Heart right ventricle (tissue), 16 donors: ENCODE results near the gene USP38. TPM values are rescaled to one million over a fixed set of nuclear protein-coding genes. Genes with fewer than 3 reads are reported as not detected.

ENCODE experiments used
- ATAC-seq, 8 donors: fragments of 200-7000 bp; cut with Tn5 transposase; one replicate each; pipeline ENCODE4 v1.9.1; 2020; ENCODE audit warnings: mild to moderate bottlenecking in 8 of 8, moderate library complexity in 8 of 8, moderate number of reproducible peaks in 1 of 8
- DNase-seq, 2 donors: peaks; one replicate each; pipeline ENCODE4 v3.0.0-alpha.2; 2020
- H3K27ac ChIP-seq, 10 donors: fragments of 200-600 bp; sonication (generic) in 2 of 10; one replicate each; pipeline versions ENCODE4 v1.5.0 to v1.8.0; 2020 to 2022; ENCODE audit warnings: mild to moderate bottlenecking in 3 of 10
- H3K27me3 ChIP-seq, 7 donors: fragments of 200-600 bp; one replicate each; pipeline ENCODE4 v1.8.0; 2021 to 2022; ENCODE audit warnings: mild to moderate bottlenecking in 2 of 7
- H3K36me3 ChIP-seq, 9 donors: fragments of 200-600 bp; sonication (generic) in 1 of 9; one replicate each; pipeline versions ENCODE4 v1.5.0 to v1.8.0; 2020 to 2022; ENCODE audit warnings: mild to moderate bottlenecking in 2 of 9
- H3K4me1 ChIP-seq, 9 donors: fragments of 200-600 bp; sonication (generic) in 1 of 9; one replicate each; pipeline versions ENCODE4 v1.5.0 to v1.8.0; 2020 to 2022; ENCODE audit warnings: mild to moderate bottlenecking in 4 of 9
- H3K4me3 ChIP-seq, 10 donors: fragments of 200-600 bp; sonication (generic) in 2 of 10; one replicate each; pipeline versions ENCODE4 v1.5.0 to v1.8.0; 2020 to 2022; ENCODE audit warnings: mild to moderate bottlenecking in 7 of 10, moderate library complexity in 2 of 10
- H3K9me3 ChIP-seq, 11 donors: fragments of 200-600 bp in 10 of 11; sonication (generic) in 2 of 11; one replicate each; pipeline versions ENCODE4 v1.5.0 to v1.8.0; 2013 to 2022; ENCODE audit warnings: mild to moderate bottlenecking in 2 of 11, control low read depth in 1 of 11, moderate library complexity in 1 of 11
- WGBS, 2 donors: extraction: QIAGEN DNeasy Blood & Tissue Kit; methylation state at CpG; one replicate each; pipeline ENCODE4 v1.1.7; 2013; ENCODE audit warnings: inconsistent platforms in 1 of 2; 5-methylcytosine and 5-hydroxymethylcytosine counted together
- intact Hi-C, 10 donors: fragments of 100-400 bp; cut with DNase I; formaldehyde crosslinking; loops; one replicate each; pipeline versions ENCODE4 v1.11.1 to v1.14.2; 2022
- polyA plus RNA-seq, 2 donors: library from polyadenylated mRNA; stranded (reverse); fragments of 200-250 nt; gene quantifications; one replicate each; pipeline ENCODE4 v1.2.3, GENCODE V29; 2013
- total RNA-seq, 10 donors: library from RNA; stranded (reverse); fragmentation: NEBNext Ultra II Directional in 3 of 10; extraction: Animal tissue kit (Norgen Biotek cat#: 25700) in 3 of 10; gene quantifications; one replicate each; pipeline versions ENCODE4 v1.2.1 to v1.2.4, GENCODE V29; 2021 to 2023
- TF ChIP-seq, protein P1 (sequence below), 9 donors: fragments of 200-600 bp; sonication (generic) in 2 of 9; IDR thresholded peaks; one replicate each; pipeline versions ENCODE4 v1.5.0 to v1.8.0; 2021 to 2022; ENCODE audit warnings: antibody characterized with exemption in 9 of 9, mild to moderate bottlenecking in 5 of 9, moderate library complexity in 1 of 9
- donor health status: Arrhythmogenic right ventricular cardiomyopathy.
- donor health status: ischemic (EF 13 %, LVEDD 7.1; RV severe dilation, severe dysfunction).
- donor health status: healthy with polysubstance abuse.
- donor health status: DM: no; HTN: yes; CAD: no.
- donor health status: DM: no; HTN: no; CAD: no.
- donor health status: ischemic (EF 25% LVEDD 6.9; RV normal size, moderate dysfunction).
- donor health status: ischemic (EF 25% LVEDD 5.7; RV mildly dilated, moderate dysfunction).
- donor health status: healthy.
- donor health status: DM: yes; HTN: yes; CAD: no.
- donor health status: Ischemic cardiomyopathy.
- donor health status: ischemic (EF 35%, LVEDD 5.7; RV mildly dilated, moderate dysfunction).
- donor health status: nonischemic (EF 11% LVEDD 7.7; RV severe dilation, severe dysfunction).
- donor health status: DM: yes; HTN: yes; CAD: no.
- donor health status: PGD.
- donor health status: ischemic (EF 29% LVEDD 5.4; RV normal size, mild dysfunction).
- donor health status: nonischemic (EF 23%, LVEDD 6.1; RV moderate dilation, normal function).

The USP38 gene
- total and polyA plus RNA-seq, 12 donors: 3.1 to 24.2 (median 20.1) TPM

DNA sequence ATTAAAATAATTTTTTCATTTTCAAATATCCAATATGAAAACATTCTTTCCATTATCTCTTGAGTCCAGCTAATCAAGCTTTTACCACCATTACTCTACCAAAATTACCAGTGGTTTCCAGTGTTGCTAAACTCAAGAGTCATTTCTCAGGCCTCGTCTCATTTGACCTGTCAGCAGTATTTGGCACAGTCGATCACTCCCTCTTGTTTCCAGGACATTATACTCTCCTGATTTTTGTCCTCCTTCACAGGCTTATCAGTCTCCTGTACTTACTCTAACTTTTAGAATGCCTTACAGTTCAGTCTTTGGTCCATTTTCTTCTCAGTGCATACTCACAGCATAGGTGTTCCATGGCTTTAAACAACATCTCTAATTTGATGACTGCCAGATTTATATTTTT lies 11.6 kb downstream of the USP38 start:
- 51 to 68% methylated on average over 2 of the region's 2 CpGs for WGBS, 2 donors
- intact Hi-C loops: no loop called here
- H3K4me3 ChIP-seq: no peak overlapping the region
- ATAC-seq (peak in 5 of 8 donors; percentile 28 to 75 (median 50)), DNase-seq (no peak)
- TF ChIP-seq, protein P1, sequence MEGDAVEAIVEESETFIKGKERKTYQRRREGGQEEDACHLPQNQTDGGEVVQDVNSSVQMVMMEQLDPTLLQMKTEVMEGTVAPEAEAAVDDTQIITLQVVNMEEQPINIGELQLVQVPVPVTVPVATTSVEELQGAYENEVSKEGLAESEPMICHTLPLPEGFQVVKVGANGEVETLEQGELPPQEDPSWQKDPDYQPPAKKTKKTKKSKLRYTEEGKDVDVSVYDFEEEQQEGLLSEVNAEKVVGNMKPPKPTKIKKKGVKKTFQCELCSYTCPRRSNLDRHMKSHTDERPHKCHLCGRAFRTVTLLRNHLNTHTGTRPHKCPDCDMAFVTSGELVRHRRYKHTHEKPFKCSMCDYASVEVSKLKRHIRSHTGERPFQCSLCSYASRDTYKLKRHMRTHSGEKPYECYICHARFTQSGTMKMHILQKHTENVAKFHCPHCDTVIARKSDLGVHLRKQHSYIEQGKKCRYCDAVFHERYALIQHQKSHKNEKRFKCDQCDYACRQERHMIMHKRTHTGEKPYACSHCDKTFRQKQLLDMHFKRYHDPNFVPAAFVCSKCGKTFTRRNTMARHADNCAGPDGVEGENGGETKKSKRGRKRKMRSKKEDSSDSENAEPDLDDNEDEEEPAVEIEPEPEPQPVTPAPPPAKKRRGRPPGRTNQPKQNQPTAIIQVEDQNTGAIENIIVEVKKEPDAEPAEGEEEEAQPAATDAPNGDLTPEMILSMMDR (IDR thresholded peaks at IDR 0.05): no peak
- no peaks in the 10 kb centered on the region for H3K9me3 ChIP-seq
- peaks cover 0 to 33% (median 6%) of the 10 kb centered on the region in 9 donors for H3K4me1 ChIP-seq
- no peaks in the 10 kb centered on the region for H3K27me3 ChIP-seq
- peaks cover 0 to 100% (median 33%) of the 10 kb centered on the region in 9 donors for H3K36me3 ChIP-seq
- H3K27ac ChIP-seq: peak overlapping the region in 1 of 10 donors; percentile 7

DNA sequence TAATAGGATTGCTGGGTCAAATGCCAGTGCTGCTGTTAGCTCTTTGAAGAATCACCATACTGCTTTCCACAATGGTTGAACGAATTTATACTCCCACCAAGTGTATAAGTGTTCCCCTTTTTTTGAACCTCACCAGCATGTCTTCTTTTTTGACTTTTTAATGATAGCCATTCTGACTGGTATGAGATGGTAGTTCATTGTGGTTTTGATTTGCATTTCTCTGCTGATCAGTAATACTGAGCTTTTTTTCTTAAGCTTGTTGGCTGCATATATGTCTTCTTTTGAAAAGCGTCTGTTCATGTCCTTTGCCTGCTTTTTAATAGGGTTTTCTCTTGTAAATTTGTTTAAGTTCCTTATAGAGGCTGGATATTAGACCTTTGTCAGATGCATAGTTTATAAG lies 14.8 kb downstream of the USP38 start:
- Histone ChIP-seq H3K27me3 (no peaks in the 10 kb centered on the region), H3K4me1 (peaks cover 0 to 18% (median 0%) of the 10 kb centered on the region in 9 donors), H3K4me3 (no peak overlapping the region), H3K36me3 (peaks cover 0 to 95% (median 40%) of the 10 kb centered on the region in 9 donors), H3K9me3 (no peaks in the 10 kb centered on the region), H3K27ac (no peak overlapping the region)
- TF ChIP-seq, protein P1 (IDR thresholded peaks at IDR 0.05): no peak
- DNase-seq (no peak), ATAC-seq (no peak)
- intact Hi-C loops: no loop called here
- 90 to 92% methylated on average over 2 of the region's 2 CpGs for WGBS, 2 donors

DNA sequence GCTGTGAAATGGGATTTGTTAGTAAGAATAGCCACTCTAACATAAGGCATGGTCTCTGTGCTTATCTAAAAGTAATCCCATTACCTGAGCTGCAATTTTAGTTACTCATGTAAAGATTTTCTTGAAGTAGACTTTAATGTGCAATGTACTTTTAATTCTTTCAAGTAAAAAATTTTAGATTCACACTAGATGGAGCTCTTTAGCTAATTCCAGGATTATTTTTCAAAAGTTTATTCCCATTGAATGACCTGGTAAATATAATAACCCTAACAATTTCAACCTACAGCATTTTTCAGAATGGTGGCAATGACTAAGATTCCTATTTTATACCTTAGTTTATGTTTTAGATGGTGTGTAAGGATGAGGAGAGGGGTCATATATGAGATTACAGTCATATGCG lies 18.1 kb downstream of the USP38 start:
- no peak overlapping the region for H3K27ac ChIP-seq

DNA sequence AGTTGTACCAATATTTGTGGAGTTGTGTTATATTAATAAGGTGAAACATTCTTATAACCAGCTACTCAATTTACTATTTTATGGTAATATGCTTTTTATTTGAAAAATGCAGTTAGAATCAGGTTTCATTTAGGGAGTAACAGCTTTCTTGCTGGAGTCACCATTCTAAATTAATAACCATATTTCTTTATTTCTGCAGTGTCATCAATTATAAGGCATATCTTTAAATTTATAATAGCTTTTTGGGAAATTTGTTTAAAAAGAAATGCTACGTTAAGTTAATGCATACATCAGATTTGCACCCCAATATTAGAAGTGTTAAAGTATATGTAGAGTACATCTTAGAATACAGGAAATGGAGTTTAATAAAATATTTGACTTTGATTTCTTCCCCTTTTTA lies 18.9 kb downstream of the USP38 start:
- Histone ChIP-seq H3K36me3 (peaks cover 0 to 93% (median 28%) of the 10 kb centered on the region in 9 donors), H3K27ac (no peak overlapping the region), H3K4me1 (peaks cover 0 to 13% (median 7%) of the 10 kb centered on the region in 9 donors), H3K9me3 (no peaks in the 10 kb centered on the region), H3K27me3 (no peaks in the 10 kb centered on the region), H3K4me3 (no peak overlapping the region)
- 91 to 98% methylated on average over 1 of the region's 1 CpG for WGBS, 2 donors
- DNase-seq: no peak
- no peak for ATAC-seq
- intact Hi-C loops: loop anchor here in 8 of 10 donors (2.0 to 10.0 kb wide), 7 partner anchors 81 to 281 kb away; partner anchors contain the start of gene GAB1 (in 3 of the 8)
- TF ChIP-seq, protein P1 (IDR thresholded peaks at IDR 0.05): no peak

More for the DNA sequence above, 18.1 kb downstream of the USP38 start:
- Histone ChIP-seq H3K4me3 (no peak overlapping the region), H3K36me3 (peaks cover 0 to 93% (median 33%) of the 10 kb centered on the region in 9 donors), H3K4me1 (peaks cover 0 to 5% (median 2%) of the 10 kb centered on the region in 9 donors), H3K27me3 (no peaks in the 10 kb centered on the region), H3K9me3 (no peaks in the 10 kb centered on the region)
- DNase-seq (no peak), ATAC-seq (no peak)
- 98 to 100% methylated on average over 1 of the region's 1 CpG for WGBS, 2 donors
- TF ChIP-seq, protein P1 (IDR thresholded peaks at IDR 0.05): peak in 8 of 9 donors; percentile 27 to 67 (median 47)
- intact Hi-C loops: loop anchor here in 8 of 10 donors (2.0 to 10.0 kb wide), 7 partner anchors 82 to 282 kb away; partner anchors contain the start of gene GAB1 (in 3 of the 8)
